OCI-LY1 (cell line): ENCODE data around the gene MACROD2.

Experiments used
- CTCF ChIP-seq: fragments of 200-600 bp; sonication (generic), shearing (Covaris generic); IDR thresholded peaks from 2 replicates; pipeline ENCODE4 v1.5.1; 2017; ENCODE audit warnings: mild to moderate bottlenecking, antibody characterized with exemption, low read length, moderate library complexity, mixed read lengths
- EZH2 ChIP-seq: fragments of 200-600 bp; sonication (generic), shearing (Covaris generic); IDR thresholded peaks from 2 replicates; pipeline ENCODE4 v1.8.0; 2017; ENCODE audit warnings: borderline replicate concordance, mixed run types, mild to moderate bottlenecking, antibody characterized with exemption, low read length, moderate library complexity, mixed read lengths

DNA sequence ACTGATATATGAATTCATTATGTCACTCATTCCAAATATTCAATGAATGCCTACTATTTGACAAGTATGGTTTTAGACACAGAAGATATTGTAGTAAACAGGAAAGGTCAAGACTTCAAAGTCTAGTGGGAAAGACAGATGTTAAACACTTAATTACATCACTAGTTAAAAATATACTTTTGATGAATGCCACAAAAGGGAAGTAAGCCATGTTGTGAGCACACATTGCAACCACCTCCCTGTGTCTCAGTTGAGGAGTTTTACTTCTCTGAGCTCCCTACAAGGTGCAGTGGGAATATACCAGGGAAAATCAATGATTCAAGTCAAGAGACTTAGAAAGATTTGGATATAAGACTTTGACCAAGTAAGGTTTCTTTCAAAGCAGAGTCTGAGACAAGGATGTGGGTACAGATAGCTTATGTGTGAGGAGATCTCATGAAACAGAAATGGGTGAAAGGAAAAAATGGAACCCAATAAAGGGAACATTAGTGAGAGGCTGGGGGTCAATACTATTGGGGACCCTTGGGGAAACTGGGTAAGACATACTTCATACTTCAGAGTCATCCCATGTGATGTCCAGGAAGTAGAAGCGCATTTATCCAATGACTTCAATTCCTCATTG is 2074.2 kb downstream of the MACROD2 start:
- no peak for TF ChIP-seq CTCF
- no peak for TF ChIP-seq EZH2
